GM23338 (cell line): Measurements from ENCODE around the gene NKD1. TPM values are rescaled to one million over a fixed set of nuclear protein-coding genes. Genes with fewer than 3 reads are reported as not detected.

ENCODE experiments used
- ATAC-seq: fragments of 200-7000 bp; cut with Tn5 transposase; 3 replicates; pipeline ENCODE4 v1.9.1; 2020
- DNase-seq: peaks from one replicate; pipeline ENCODE4 v3.0.0-alpha.2; 2015; ENCODE audit warnings: low spot score
- H2AFZ ChIP-seq: fragments of 200-600 bp; sonication (generic); 2 replicates; pipeline ENCODE4 v1.8.0; 2016; ENCODE audit warnings: antibody characterized with exemption, mild to moderate bottlenecking, moderate library complexity
- H3F3A ChIP-seq: fragments of 200-600 bp; sonication (generic); replicated peaks from 2 replicates; pipeline ENCODE4 v1.8.0; 2017; ENCODE audit warnings: antibody characterized with exemption, mixed run types, low read depth
- H3K27ac ChIP-seq: fragments of 200-600 bp; sonication (generic); 2 replicates; pipeline ENCODE4 v1.6.1; 2016; ENCODE audit warnings: low read depth
- H3K27me3 ChIP-seq: fragments of 200-600 bp; sonication (generic); 2 replicates; pipeline ENCODE4 v1.8.0; 2016; ENCODE audit warnings: mild to moderate bottlenecking, mixed run types, moderate library complexity; ENCODE audit not compliant: insufficient read depth
- H3K36me3 ChIP-seq: fragments of 200-600 bp; sonication (generic); 2 replicates; pipeline ENCODE4 v1.8.0; 2016; ENCODE audit warnings: mild to moderate bottlenecking; ENCODE audit not compliant: insufficient read depth
- H3K4me1 ChIP-seq: fragments of 200-600 bp; sonication (generic); 2 replicates; pipeline ENCODE4 v1.8.0; 2016; ENCODE audit warnings: mild to moderate bottlenecking, moderate library complexity; ENCODE audit not compliant: insufficient read depth
- H3K4me2 ChIP-seq: fragments of 200-600 bp; sonication (generic); 2 replicates; pipeline ENCODE4 v1.7.1; 2017; ENCODE audit warnings: mixed run types
- H3K4me3 ChIP-seq: fragments of 200-600 bp; sonication (generic); 2 replicates; pipeline ENCODE4 v1.6.1; 2016; ENCODE audit warnings: mixed run types
- H3K79me2 ChIP-seq: fragments of 200-600 bp; sonication (generic); replicated peaks from 2 replicates; pipeline ENCODE4 v1.8.0; 2017; ENCODE audit warnings: mild to moderate bottlenecking; ENCODE audit not compliant: insufficient read depth
- H3K9me2 ChIP-seq: fragments of 200-600 bp; sonication (generic); 2 replicates; pipeline ENCODE4 v1.8.0; 2017; ENCODE audit not compliant: insufficient read depth
- H4K20me1 ChIP-seq: fragments of 200-600 bp; sonication (generic); replicated peaks from 2 replicates; pipeline ENCODE4 v1.8.0; 2017; ENCODE audit warnings: mild to moderate bottlenecking; ENCODE audit not compliant: insufficient read depth
- H3K27ac Mint-ChIP-seq: 2 replicates; pipeline ENCODE4 v1.8.0; 2020; ENCODE audit warnings: inconsistent platforms, mild to moderate bottlenecking, moderate library complexity, mixed read lengths
- H3K27me3 Mint-ChIP-seq: 3 replicates; pipeline ENCODE4 v1.8.0; 2022; ENCODE audit warnings: low read depth, mild to moderate bottlenecking, moderate library complexity, mixed read lengths, inconsistent platforms; ENCODE audit not compliant: insufficient read depth, poor library complexity
- H3K36me3 Mint-ChIP-seq: 3 replicates; pipeline ENCODE4 v1.8.0; 2021; ENCODE audit warnings: low read depth, mild to moderate bottlenecking, inconsistent platforms, moderate library complexity, mixed read lengths
- H3K4me1 Mint-ChIP-seq: 3 replicates; pipeline ENCODE4 v1.8.0; 2020; ENCODE audit warnings: mild to moderate bottlenecking, inconsistent platforms, mixed read lengths
- H3K4me3 Mint-ChIP-seq: 3 replicates; pipeline ENCODE4 v1.8.0; 2021; ENCODE audit warnings: moderate library complexity, mild to moderate bottlenecking, inconsistent platforms, mixed read lengths
- H3K9me3 Mint-ChIP-seq: 3 replicates; pipeline ENCODE4 v1.8.0; 2020; ENCODE audit warnings: moderate library complexity, mild to moderate bottlenecking, inconsistent platforms, mixed read lengths
- EZH2phosphoT487 ChIP-seq: fragments of 200-600 bp; sonication (generic); IDR thresholded peaks from one replicate; pipeline ENCODE4 v1.8.1; 2018; ENCODE audit warnings: antibody characterized with exemption; ENCODE audit not compliant: unreplicated experiment
- NANOG ChIP-seq: IDR thresholded peaks from 2 replicates; pipeline ENCODE4 v1.6.1; 2016; ENCODE audit warnings: antibody characterized with exemption, borderline replicate concordance
- POLR2AphosphoS5 ChIP-seq: IDR thresholded peaks from 2 replicates; pipeline ENCODE4 v1.6.1; 2016; ENCODE audit warnings: antibody characterized with exemption, low read depth
- REST ChIP-seq: IDR thresholded peaks from one replicate; pipeline ENCODE4 v1.6.1; 2018; ENCODE audit warnings: antibody characterized with exemption; ENCODE audit not compliant: unreplicated experiment
- STAT1 ChIP-seq: IDR thresholded peaks from one replicate; pipeline ENCODE4 v1.6.1; 2016; ENCODE audit warnings: antibody characterized with exemption; ENCODE audit not compliant: unreplicated experiment
- ZNF114 ChIP-seq: fragments of 250-450 bp; sonication (Bioruptor Pico); IDR thresholded peaks from 2 replicates; pipeline ENCODE4 v1.5.0; 2020; ENCODE audit warnings: mild to moderate bottlenecking, moderate library complexity
- ZNF331 ChIP-seq: fragments of 250-450 bp; sonication (Bioruptor Pico); IDR thresholded peaks from 2 replicates; pipeline ENCODE4 v1.5.0; 2020; ENCODE audit warnings: low read depth, mild to moderate bottlenecking, moderate library complexity
- ZNF462 ChIP-seq: fragments of 250-450 bp; sonication (Bioruptor Pico); IDR thresholded peaks from 2 replicates; pipeline ENCODE4 v1.5.0; 2020; ENCODE audit warnings: mild to moderate bottlenecking, moderate library complexity
- polyA plus RNA-seq: library from polyadenylated mRNA; unstranded; fragments of >200 nt; fragmentation: Nextera tagmentation; extraction: Ambion mirVana; gene quantifications from 2 replicates; pipeline ENCODE4 v1.2.1, GENCODE V29; 2016
- total RNA-seq: library from RNA; depleted of rRNA; stranded (reverse); fragments of >200 nt; shearing (Covaris generic); gene quantifications from 2 replicates; pipeline ENCODE4 v1.2.3, GENCODE V29; 2014

NKD1 gene
- total and polyA plus RNA-seq, 2 experiments from 2014 or later, result 2.1 to 2.3 TPM

- Mint-ChIP-seq H3K4me3 (no peak overlapping the region), H3K27ac (no peak overlapping the region)
- no peak for ATAC-seq
These were observed 92.2 kb downstream of the NKD1 start for GRCh38 chr16:50640391-50640790.

More at GRCh38 chr16:50640391-50640790, 92.2 kb downstream of the NKD1 start:
- Histone ChIP-seq H3K4me2 (no peak overlapping the region), H3K36me3 (no peaks in the 10 kb centered on the region), H2AFZ (no peak overlapping the region), H4K20me1 (no peaks in the 10 kb centered on the region), H3K27me3 (no peaks in the 10 kb centered on the region), H3K79me2 (no peaks in the 10 kb centered on the region), H3F3A (no peaks in the 10 kb centered on the region), H3K27ac (no peak overlapping the region), H3K9me2 (no peaks in the 10 kb centered on the region), H3K4me1 (0 out of 2 replicates have a peak, but pooled peaks cover 1% of the 10 kb centered on the region), H3K4me3 (no peak overlapping the region)
- Mint-ChIP-seq H3K4me1 (peaks cover 8% of the 10 kb centered on the region), H3K27me3 (peaks cover 5% of the 10 kb centered on the region), H3K36me3 (no peaks in the 10 kb centered on the region), H3K9me3 (no peaks in the 10 kb centered on the region)
- no peak for DNase-seq
- TF ChIP-seq ZNF331, result no peak
- no peak for TF ChIP-seq REST
- no peak for TF ChIP-seq EZH2phosphoT487
- TF ChIP-seq STAT1, result no peak
- no peak for TF ChIP-seq NANOG
- no peak for TF ChIP-seq POLR2AphosphoS5
- no peak for TF ChIP-seq ZNF462 (CRISPR knock-in tag)
- TF ChIP-seq ZNF114 (CRISPR knock-in tag), result no peak
